Naive B cell (primary cell): Measurements from ENCODE around the gene CEP162. TPM values are rescaled to one million over a fixed set of nuclear protein-coding genes. Genes with fewer than 3 reads are reported as not detected.
"Not testable (repeated sequence)": the region's sequence is repeated elsewhere in the genome, so short reads cannot be mapped to it uniquely, and the experiment has no call there.

Experiments used
- ATAC-seq, 2 donors: fragments of 150-1000 bp; cut with Tn5 transposase; 2 replicates each; pipeline ENCODE4 v1.10.0; 2021; ENCODE audit warnings: low read depth in 2 of 2, mild to moderate bottlenecking in 2 of 2, moderate library complexity in 2 of 2
- DNase-seq: peaks from one replicate; pipeline ENCODE4 v3.0.0; 2022
- H3K27ac Mint-ChIP-seq, 6 donors: one replicate each; pipeline ENCODE4 v1.8.0; 2020 to 2022; ENCODE audit warnings: mild to moderate bottlenecking in 6 of 6, mixed read lengths in 6 of 6, moderate library complexity in 5 of 6, inconsistent platforms in 2 of 6
- H3K27me3 Mint-ChIP-seq, 3 donors: one replicate each; pipeline ENCODE4 v1.8.0; 2021 to 2022; ENCODE audit warnings: mixed read lengths in 3 of 3, mild to moderate bottlenecking in 1 of 3
- H3K36me3 Mint-ChIP-seq, 2 donors: one replicate each; pipeline ENCODE4 v1.8.0; 2020 to 2022; ENCODE audit warnings: mixed read lengths in 2 of 2, inconsistent platforms in 1 of 2, mild to moderate bottlenecking in 1 of 2
- H3K4me1 Mint-ChIP-seq, 3 donors: one replicate each; pipeline ENCODE4 v1.8.0; 2020 to 2022; ENCODE audit warnings: mixed read lengths in 3 of 3, inconsistent platforms in 1 of 3, mild to moderate bottlenecking in 1 of 3, moderate library complexity in 1 of 3
- H3K4me3 Mint-ChIP-seq, 8 donors: one replicate each; pipeline ENCODE4 v1.8.0; 2020 to 2022; ENCODE audit warnings: mild to moderate bottlenecking in 8 of 8, mixed read lengths in 8 of 8, moderate library complexity in 8 of 8, inconsistent platforms in 2 of 8
- H3K9me3 Mint-ChIP-seq, 7 donors: one replicate each; pipeline ENCODE4 v1.8.0; 2020 to 2022; ENCODE audit warnings: mixed read lengths in 7 of 7, mild to moderate bottlenecking in 5 of 7, inconsistent platforms in 2 of 7, moderate library complexity in 1 of 7
- polyA plus RNA-seq, 6 donors: library from polyadenylated mRNA; unstranded; fragments of 300-500 nt; fragmentation: Illumina TruSeq; gene quantifications; one replicate each; pipeline ENCODE4 v1.2.3, GENCODE V29; 2021; ENCODE audit warnings: low read depth in 6 of 6

Gene CEP162
- polyA plus RNA-seq, 6 donors from 2014 or later = 2.4 to 7.7 (median 5.6) TPM

GRCh38 chr6:84123186-84123585, 104.3 kb downstream of the CEP162 start:
- Mint-ChIP-seq H3K4me3 (no peak overlapping the region), H3K27me3 (no peaks in the 10 kb centered on the region), H3K4me1 (no peaks in the 10 kb centered on the region), H3K36me3 (peaks cover 19% of the 10 kb centered on the region in 2 donors), H3K9me3 (peaks cover 0 to 8% (median 0%) of the 10 kb centered on the region in 7 donors), H3K27ac (no peak overlapping the region)
- ATAC-seq (no peak), DNase-seq (no peak)

- no peak for DNase-seq
- no peaks in the 10 kb centered on the region for H3K4me1 Mint-ChIP-seq
- peaks cover 9 to 21% of the 10 kb centered on the region in 2 donors for H3K36me3 Mint-ChIP-seq
- H3K9me3 Mint-ChIP-seq = peaks cover 0 to 18% (median 9%) of the 10 kb centered on the region in 7 donors
- H3K4me3 Mint-ChIP-seq = no peak overlapping the region
- ATAC-seq = no peak
- peaks cover 3 to 19% (median 8%) of the 10 kb centered on the region in 3 donors for H3K27me3 Mint-ChIP-seq
- H3K27ac Mint-ChIP-seq = peak overlapping the region in 1 of 6 donors; percentile 27
Observed at GRCh38 chr6:84119277-84119676, 108.2 kb downstream of the CEP162 start.

- H3K4me1 Mint-ChIP-seq = no peaks in the 10 kb centered on the region
- ATAC-seq (no peak), DNase-seq (no peak)
- H3K9me3 Mint-ChIP-seq = peaks cover 0 to 18% (median 9%) of the 10 kb centered on the region in 7 donors
- H3K27me3 Mint-ChIP-seq = peaks cover 5 to 23% (median 8%) of the 10 kb centered on the region in 3 donors
- H3K36me3 Mint-ChIP-seq = peaks cover 4 to 16% of the 10 kb centered on the region in 2 donors
- no peak overlapping the region for H3K27ac Mint-ChIP-seq
- H3K4me3 Mint-ChIP-seq = no peak overlapping the region
Observed at GRCh38 chr6:84118191-84118590, 109.3 kb downstream of the CEP162 start.

GRCh38 chr6:84114933-84115594, 112.4 kb downstream of the CEP162 start:
- DNase-seq, H3K4me3 Mint-ChIP-seq, H3K4me1 Mint-ChIP-seq, H3K27ac Mint-ChIP-seq, ATAC-seq: not testable (repeated sequence)
- Mint-ChIP-seq H3K9me3 (peaks cover 0 to 25% (median 12%) of the 10 kb centered on the region in 7 donors), H3K27me3 (peaks cover 5 to 28% (median 8%) of the 10 kb centered on the region in 3 donors), H3K36me3 (peaks cover 4 to 16% of the 10 kb centered on the region in 2 donors)

- H3K9me3 Mint-ChIP-seq = peaks cover 2 to 14% (median 6%) of the 10 kb centered on the region in 7 donors
- not testable (repeated sequence) for H3K36me3 Mint-ChIP-seq, ATAC-seq, H3K4me1 Mint-ChIP-seq, DNase-seq, H3K27ac Mint-ChIP-seq, H3K4me3 Mint-ChIP-seq
- H3K27me3 Mint-ChIP-seq = peaks cover 5 to 21% (median 12%) of the 10 kb centered on the region in 3 donors
Observed at GRCh38 chr6:84111351-84111750, 116.1 kb downstream of the CEP162 start.

- H3K36me3 Mint-ChIP-seq = no peaks in the 10 kb centered on the region
- no peak overlapping the region for H3K4me3 Mint-ChIP-seq
- H3K4me1 Mint-ChIP-seq = no peaks in the 10 kb centered on the region
Observed at GRCh38 chr6:84107495-84107894, 119.9 kb downstream of the CEP162 start.

GRCh38 chr6:84105215-84105924, 122.1 kb downstream of the CEP162 start:
- ATAC-seq, H3K36me3 Mint-ChIP-seq, H3K4me3 Mint-ChIP-seq, DNase-seq, H3K27ac Mint-ChIP-seq, H3K4me1 Mint-ChIP-seq, H3K9me3 Mint-ChIP-seq: not testable (repeated sequence)
- peaks cover 12 to 18% (median 12%) of the 10 kb centered on the region in 3 donors for H3K27me3 Mint-ChIP-seq

More at GRCh38 chr6:84107495-84107894, 119.9 kb downstream of the CEP162 start:
- peaks cover 4 to 12% (median 8%) of the 10 kb centered on the region in 3 donors for H3K27me3 Mint-ChIP-seq
- DNase-seq (no peak), ATAC-seq (no peak)
- H3K9me3 Mint-ChIP-seq = peaks cover 0 to 12% (median 7%) of the 10 kb centered on the region in 7 donors
- H3K27ac Mint-ChIP-seq = no peak overlapping the region

- Mint-ChIP-seq H3K27ac (no peak overlapping the region), H3K4me3 (no peak overlapping the region), H3K9me3 (peaks cover 0 to 11% (median 6%) of the 10 kb centered on the region in 7 donors), H3K4me1 (no peaks in the 10 kb centered on the region), H3K27me3 (peaks cover 7 to 18% (median 12%) of the 10 kb centered on the region in 3 donors), H3K36me3 (no peaks in the 10 kb centered on the region)
- no peak for DNase-seq
- no peak for ATAC-seq
Observed at GRCh38 chr6:84103029-84103428, 124.4 kb downstream of the CEP162 start.

GRCh38 chr6:84095156-84095555, 132.3 kb downstream of the CEP162 start:
- Mint-ChIP-seq H3K9me3 (peaks cover 0 to 5% (median 2%) of the 10 kb centered on the region in 7 donors), H3K27me3 (peaks cover 0 to 5% (median 4%) of the 10 kb centered on the region in 3 donors), H3K27ac (no peak overlapping the region), H3K36me3 (no peaks in the 10 kb centered on the region), H3K4me3 (no peak overlapping the region), H3K4me1 (no peaks in the 10 kb centered on the region)
- ATAC-seq (no peak), DNase-seq (no peak)

GRCh38 chr6:84093441-84094435, 133.7 kb downstream of the CEP162 start:
- DNase-seq (no peak), ATAC-seq (peak in 1 of 2 donors; percentile 35)
- Mint-ChIP-seq H3K27ac (peak overlapping the region in 1 of 6 donors; percentile 50), H3K36me3 (no peaks in the 10 kb centered on the region), H3K4me1 (no peaks in the 10 kb centered on the region), H3K9me3 (peaks cover 0 to 5% (median 0%) of the 10 kb centered on the region in 7 donors), H3K4me3 (peak overlapping the region in 1 of 8 donors; percentile 16), H3K27me3 (peaks cover 0 to 5% (median 4%) of the 10 kb centered on the region in 3 donors)

GRCh38 chr6:84089552-84089951, 137.9 kb downstream of the CEP162 start:
- H3K27me3 Mint-ChIP-seq = peaks cover 0 to 11% (median 4%) of the 10 kb centered on the region in 3 donors
- no peaks in the 10 kb centered on the region for H3K4me1 Mint-ChIP-seq
- peaks cover 0 to 5% (median 0%) of the 10 kb centered on the region in 7 donors for H3K9me3 Mint-ChIP-seq
- H3K27ac Mint-ChIP-seq = peak overlapping the region in 1 of 6 donors; percentile 29
- ATAC-seq (no peak), DNase-seq (no peak)
- H3K36me3 Mint-ChIP-seq = no peaks in the 10 kb centered on the region
- no peak overlapping the region for H3K4me3 Mint-ChIP-seq

- peak overlapping the region in 2 of 6 donors; percentile 29 to 49 for H3K27ac Mint-ChIP-seq
- DNase-seq = no peak
- H3K36me3 Mint-ChIP-seq = no peaks in the 10 kb centered on the region
- H3K9me3 Mint-ChIP-seq = peaks cover 0 to under 1% (median 0%) of the 10 kb centered on the region in 7 donors
- ATAC-seq = no peak
- peaks cover 0 to 11% (median 4%) of the 10 kb centered on the region in 3 donors for H3K27me3 Mint-ChIP-seq
- no peak overlapping the region for H3K4me3 Mint-ChIP-seq
- no peaks in the 10 kb centered on the region for H3K4me1 Mint-ChIP-seq
Observed at GRCh38 chr6:84089081-84089480, 138.4 kb downstream of the CEP162 start.
